SK-N-SH (cell line): ENCODE measurements around the gene WNK2. TPM values are rescaled to one million over a fixed set of nuclear protein-coding genes. Genes with fewer than 3 reads are reported as not detected.

Experiments used
- CTCF ChIA-PET: fragments of 300-600, 350-600 bp; formaldehyde crosslinking; extraction: SDS; loops from one replicate; lab custom pipeline; 2021; lab: Yijun Ruan, JAX
- POLR2A ChIA-PET: fragments of 350-600 bp; sonication (Branson Sonifier 250); formaldehyde crosslinking; extraction: SDS; loops from one replicate; lab custom pipeline; 2020; ENCODE audit warnings: antibody characterized with exemption, inconsistent platforms; lab: Yijun Ruan, JAX
- DNase-seq: peaks from one replicate; pipeline ENCODE4 v3.0.0; 2012
- H2AFZ ChIP-seq: fragments of 200-600 bp; sonication (generic); 2 replicates; pipeline ENCODE4 v1.8.1; 2016; ENCODE audit warnings: antibody characterized with exemption, mild to moderate bottlenecking, low read depth
- H3F3A ChIP-seq: fragments of 200-600 bp; sonication (generic); replicated peaks from 2 replicates; pipeline ENCODE3; 2016; ENCODE audit warnings: antibody characterized with exemption, mild to moderate bottlenecking; ENCODE audit not compliant: insufficient read depth
- H3K27ac ChIP-seq, 2 experiments: fragments of 200-500 bp in 1 of 2; fragments of 200-600 bp in 1 of 2; sonication (Bioruptor generic) in 1 of 2; sonication (generic), shearing (Covaris generic) in 1 of 2; 2 replicates each; pipeline versions ENCODE4 v1.5.1 to v1.6.1; 2014 to 2016; ENCODE audit warnings: low read depth in 2 of 2, inconsistent platforms in 1 of 2, low read length in 1 of 2, mild to moderate bottlenecking in 1 of 2, mixed read lengths in 1 of 2
- H3K27me3 ChIP-seq: fragments of 200-600 bp; sonication (generic), shearing (Covaris generic); 2 replicates; pipeline ENCODE4 v1.6.1; 2016; ENCODE audit warnings: mixed run types; ENCODE audit not compliant: insufficient read depth
- H3K36me3 ChIP-seq, 2 experiments: fragments of 200-500 bp in 1 of 2; fragments of 200-600 bp in 1 of 2; sonication (Bioruptor generic) in 1 of 2; sonication (generic) in 1 of 2; replicated peaks in 1 of 2; 2 replicates each; pipeline versions ENCODE3 to v1.5.1; 2014 to 2016; ENCODE audit warnings: low read length in 1 of 2, mild to moderate bottlenecking in 1 of 2; ENCODE audit not compliant: insufficient read depth in 2 of 2, control insufficient read depth in 1 of 2
- H3K4me1 ChIP-seq, 2 experiments: fragments of 200-500 bp in 1 of 2; fragments of 200-600 bp in 1 of 2; sonication (Bioruptor generic) in 1 of 2; sonication (generic), shearing (Covaris generic) in 1 of 2; 2 replicates each; pipeline versions ENCODE4 v1.5.1 to v1.6.1; 2014 to 2016; ENCODE audit warnings: low read depth in 1 of 2, low read length in 1 of 2, mixed run types in 1 of 2; ENCODE audit not compliant: insufficient read depth in 2 of 2, control insufficient read depth in 1 of 2
- H3K4me2 ChIP-seq: fragments of 200-600 bp; sonication (generic), shearing (Covaris generic); 2 replicates; pipeline ENCODE4 v1.6.1; 2017; ENCODE audit warnings: mixed run types
- H3K4me3 ChIP-seq, 2 experiments: fragments of 200-500 bp in 1 of 2; fragments of 200-600 bp in 1 of 2; sonication (Bioruptor generic) in 1 of 2; sonication (generic), shearing (Covaris generic) in 1 of 2; 2 replicates each; pipeline versions ENCODE4 v1.5.1 to v1.8.1; 2014 to 2016; ENCODE audit warnings: low read depth in 2 of 2, inconsistent platforms in 1 of 2, low read length in 1 of 2, mild to moderate bottlenecking in 1 of 2, mixed read lengths in 1 of 2, moderate library complexity in 1 of 2
- H3K79me2 ChIP-seq: fragments of 200-600 bp; sonication (generic); 2 replicates; pipeline ENCODE4 v1.8.1; 2017; ENCODE audit warnings: mild to moderate bottlenecking; ENCODE audit not compliant: insufficient read depth
- H3K9ac ChIP-seq: fragments of 200-600 bp; sonication (generic); 2 replicates; pipeline ENCODE4 v1.6.1; 2017; ENCODE audit warnings: mixed run types
- H3K9me2 ChIP-seq: fragments of 200-600 bp; sonication (generic); 2 replicates; pipeline ENCODE4 v1.6.1; 2017; ENCODE audit warnings: mixed run types
- H3K9me3 ChIP-seq: fragments of 200-600 bp; sonication (generic); 2 replicates; pipeline ENCODE4 v1.6.1; 2017; ENCODE audit warnings: mixed run types, mild to moderate bottlenecking, moderate library complexity
- H4K20me1 ChIP-seq: fragments of 200-600 bp; sonication (generic); 2 replicates; pipeline ENCODE4 v1.6.1; 2017; ENCODE audit warnings: mild to moderate bottlenecking, mixed run types; ENCODE audit not compliant: insufficient read depth
- ELF1 ChIP-seq: IDR thresholded peaks from 2 replicates; pipeline ENCODE4 v1.4.0; 2012
- EP300 ChIP-seq, 2 experiments: IDR thresholded peaks; 2 replicates each; pipeline versions ENCODE4 v1.4.0 to v1.6.1; 2012; ENCODE audit warnings: borderline replicate concordance in 1 of 2, low read depth in 1 of 2, low read length in 1 of 2
- EZH2phosphoT487 ChIP-seq: fragments of 200-600 bp; sonication (generic); IDR thresholded peaks from 2 replicates; pipeline ENCODE4 v1.6.1; 2017; ENCODE audit warnings: low read depth, mixed run types, mild to moderate bottlenecking, antibody characterized with exemption, moderate library complexity, borderline replicate concordance
- FOXM1 ChIP-seq: IDR thresholded peaks from 2 replicates; pipeline ENCODE4 v1.4.0; 2012; ENCODE audit warnings: low read depth, mild to moderate bottlenecking
- GATA2 ChIP-seq: sonication (generic); formaldehyde crosslinking; IDR thresholded peaks from 2 replicates; pipeline ENCODE4 v1.5.0; 2020; ENCODE audit warnings: mild to moderate bottlenecking, missing genetic modification reagents
- JUND ChIP-seq: IDR thresholded peaks from 2 replicates; pipeline ENCODE4 v1.4.0; 2012
- NFIC ChIP-seq: IDR thresholded peaks from 2 replicates; pipeline ENCODE4 v1.4.0; 2012; ENCODE audit warnings: borderline replicate concordance
- NRF1 ChIP-seq: IDR thresholded peaks from 2 replicates; pipeline ENCODE4 v1.6.1; 2012; ENCODE audit warnings: low read depth, mild to moderate bottlenecking, low read length
- POLR2AphosphoS5 ChIP-seq: IDR thresholded peaks from 2 replicates; pipeline ENCODE4 v1.6.1; 2012; ENCODE audit warnings: low read depth, low read length
- RAD21 ChIP-seq: IDR thresholded peaks from 2 replicates; pipeline ENCODE4 v1.6.1; 2012; ENCODE audit warnings: mild to moderate bottlenecking, low read length
- RFX5 ChIP-seq: IDR thresholded peaks from 2 replicates; pipeline ENCODE4 v1.6.1; 2012; ENCODE audit warnings: mild to moderate bottlenecking, improper control_type of control experiment, low read length
- SIN3A ChIP-seq: IDR thresholded peaks from 2 replicates; pipeline ENCODE4 v1.6.1; 2012; ENCODE audit warnings: low read depth, mild to moderate bottlenecking, low read length, moderate library complexity, borderline replicate concordance
- SMC3 ChIP-seq: IDR thresholded peaks from 2 replicates; pipeline ENCODE4 v1.6.1; 2012; ENCODE audit warnings: low read depth, low read length, improper control_type of control experiment
- TAF1 ChIP-seq: IDR thresholded peaks from 2 replicates; pipeline ENCODE4 v1.6.1; 2012; ENCODE audit warnings: low read depth, mild to moderate bottlenecking, low read length, moderate library complexity, borderline replicate concordance
- TCF12 ChIP-seq: IDR thresholded peaks from 2 replicates; pipeline ENCODE4 v1.4.0; 2012
- TEAD4 ChIP-seq: IDR thresholded peaks from 2 replicates; pipeline ENCODE4 v1.4.0; 2012; ENCODE audit warnings: mild to moderate bottlenecking, borderline replicate concordance; ENCODE audit not compliant: insufficient read depth
- YY1 ChIP-seq: IDR thresholded peaks from 2 replicates; pipeline ENCODE4 v1.4.0; 2012; ENCODE audit warnings: low read depth, mild to moderate bottlenecking
- WGBS: methylation state at CpG from one replicate; pipeline ENCODE4 v1.1.6; 2017; ENCODE audit warnings: low lambda C conversion rate; 5-methylcytosine and 5-hydroxymethylcytosine counted together
- polyA plus RNA-seq, 3 experiments: library from polyadenylated mRNA; depleted of rRNA; stranded (reverse); fragments of >200 nt; gene quantifications; 2 replicates each; pipeline ENCODE4 v1.2.3, GENCODE V29; 2012
- TF ChIP-seq, protein P1 (sequence below): IDR thresholded peaks from 2 replicates; pipeline ENCODE4; 2012
- TF ChIP-seq, protein P2 (sequence below): fragments of 200-600 bp; sonication (generic); IDR thresholded peaks from 2 replicates; pipeline ENCODE4 v1.6.1; 2017; ENCODE audit warnings: antibody characterized with exemption, mild to moderate bottlenecking, moderate library complexity
- TF ChIP-seq, protein P3 (sequence below): fragments of 150-350 bp; IDR thresholded peaks from 2 replicates; pipeline ENCODE4 v1.6.1; 2017; ENCODE audit warnings: antibody characterized with exemption, low read length, low read depth, borderline replicate concordance
- TF ChIP-seq, protein P4 (sequence below): IDR thresholded peaks from 2 replicates; pipeline ENCODE4 v1.4.0; 2012; ENCODE audit warnings: low read depth
- TF ChIP-seq, protein P5 (sequence below): IDR thresholded peaks from 2 replicates; pipeline ENCODE4 v1.4.0; 2012; ENCODE audit warnings: low read depth, borderline replicate concordance

WNK2 gene
- polyA plus RNA-seq, 1 of the 3 experiments (the other 2 are of a cell fraction) = 0.12 TPM

DNA sequence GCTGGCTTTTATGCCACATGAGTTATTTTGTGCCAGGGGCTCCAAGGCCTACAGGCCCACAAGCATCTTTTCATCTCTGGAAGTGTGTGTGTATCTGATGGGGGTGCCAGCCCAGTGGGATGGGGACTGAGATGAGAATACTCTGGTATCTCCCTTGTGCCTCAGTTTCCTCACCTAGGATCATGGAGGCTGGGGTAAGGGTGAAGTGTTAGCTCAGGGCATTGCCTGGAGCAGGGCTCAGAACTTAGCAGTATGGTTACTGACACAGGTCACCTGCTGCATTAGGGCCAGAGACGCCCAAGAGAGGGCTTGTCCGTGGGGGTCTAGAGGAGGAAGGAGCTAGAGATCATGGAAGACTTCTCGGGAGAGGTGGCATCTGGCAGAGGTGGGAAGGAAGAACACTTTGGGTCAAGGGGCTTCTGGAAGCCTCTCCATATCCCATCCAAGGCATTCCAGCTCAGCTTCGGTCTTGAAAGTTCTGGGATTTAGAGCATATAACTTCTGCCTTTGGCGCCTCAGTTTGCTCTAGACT is 742 bp upstream of the WNK2 start:
- WGBS = 85% methylated on average over 5 of the region's 5 CpGs
- Histone ChIP-seq H3K27me3 (peaks cover 15% of the 10 kb centered on the region), H3K4me1 (peaks cover 0 to 53% of the 10 kb centered on the region in 2 experiments; a peak in 2 of 4 replicates), H4K20me1 (no peaks in the 10 kb centered on the region), H2AFZ (no peak overlapping the region), H3K9me3 (no peaks in the 10 kb centered on the region), H3K4me3 (peak overlapping the region in 1 of 2 experiments; percentile 55; a peak in 1 of 4 replicates), H3F3A (no peaks in the 10 kb centered on the region), H3K27ac (no peak overlapping the region; a peak in 1 of 4 replicates), H3K36me3 (no peaks in the 10 kb centered on the region), H3K4me2 (peak overlapping the region; percentile 66), H3K9ac (no peak overlapping the region), H3K9me2 (no peaks in the 10 kb centered on the region), H3K79me2 (no peaks in the 10 kb centered on the region)
- ChIA-PET POLR2A (no interaction called here), CTCF (interaction anchor here (1.0 to 2.4 kb wide), 5 partner anchors 11 to 122 kb away, joined by 3 to 10 read pairs (median 5); no protein-coding TSS in a partner anchor)
- TF ChIP-seq TEAD4 (no peak), TCF12 (no peak), SIN3A (no peak)
- TF ChIP-seq, protein P1, sequence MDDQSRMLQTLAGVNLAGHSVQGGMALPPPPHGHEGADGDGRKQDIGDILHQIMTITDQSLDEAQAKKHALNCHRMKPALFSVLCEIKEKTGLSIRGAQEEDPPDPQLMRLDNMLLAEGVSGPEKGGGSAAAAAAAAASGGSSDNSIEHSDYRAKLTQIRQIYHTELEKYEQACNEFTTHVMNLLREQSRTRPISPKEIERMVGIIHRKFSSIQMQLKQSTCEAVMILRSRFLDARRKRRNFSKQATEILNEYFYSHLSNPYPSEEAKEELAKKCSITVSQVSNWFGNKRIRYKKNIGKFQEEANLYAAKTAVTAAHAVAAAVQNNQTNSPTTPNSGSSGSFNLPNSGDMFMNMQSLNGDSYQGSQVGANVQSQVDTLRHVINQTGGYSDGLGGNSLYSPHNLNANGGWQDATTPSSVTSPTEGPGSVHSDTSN = no peak
- no peak for DNase-seq

DNA sequence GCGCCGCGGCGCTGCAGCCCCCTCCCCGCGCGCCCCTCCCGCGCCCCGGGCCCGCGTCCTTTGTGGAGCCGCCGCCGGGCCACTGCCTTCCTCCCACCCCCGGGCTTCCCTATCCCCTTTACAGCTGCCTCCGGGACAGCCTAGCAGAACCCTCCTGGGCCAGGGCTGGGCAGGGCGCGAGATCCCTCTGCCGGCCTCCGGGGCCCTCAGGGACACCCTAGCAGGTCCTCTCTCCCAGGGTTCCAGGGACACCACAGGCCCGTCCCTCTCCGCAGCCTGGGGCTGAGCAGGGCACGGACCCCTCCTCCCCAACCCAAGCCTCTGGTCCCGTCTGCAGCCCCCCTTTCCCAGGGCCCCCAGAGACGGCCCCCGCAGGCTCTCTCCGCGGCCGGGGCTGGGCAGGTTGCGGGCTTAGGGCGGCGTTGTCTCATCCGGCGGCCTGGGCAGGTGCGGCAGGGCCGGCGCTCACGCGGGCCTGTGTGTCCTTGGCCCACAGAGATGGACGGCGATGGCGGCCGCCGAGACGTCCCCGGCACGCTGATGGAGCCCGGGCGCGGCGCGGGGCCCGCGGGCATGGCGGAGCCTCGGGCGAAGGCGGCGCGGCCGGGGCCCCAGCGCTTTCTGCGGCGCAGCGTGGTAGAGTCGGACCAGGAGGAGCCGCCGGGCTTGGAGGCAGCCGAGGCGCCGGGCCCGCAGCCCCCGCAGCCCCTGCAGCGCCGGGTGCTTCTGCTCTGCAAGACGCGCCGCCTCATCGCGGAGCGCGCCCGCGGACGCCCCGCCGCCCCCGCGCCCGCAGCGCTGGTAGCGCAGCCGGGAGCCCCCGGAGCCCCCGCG is 710 bp downstream of the WNK2 start:
- ChIA-PET POLR2A (no interaction called here), CTCF (interaction anchor here (0.8 to 2.4 kb wide), 4 partner anchors 9 to 119 kb away, joined by 3 to 10 read pairs (median 6); no protein-coding TSS in a partner anchor)
- peak overlapping the region in 1 of 2 experiments; percentile 76; a peak in 1 of 4 replicates for H3K27ac ChIP-seq
- no peaks in the 10 kb centered on the region for H3F3A ChIP-seq
- DNase-seq = peak; percentile 84
- H4K20me1 ChIP-seq = no peaks in the 10 kb centered on the region
- 6% methylated on average over 11 of the region's 97 CpGs for WGBS
- H3K9ac ChIP-seq = no peak overlapping the region
- peak overlapping the region in 1 of 2 experiments; percentile 55; a peak in 3 of 4 replicates for H3K4me3 ChIP-seq
- H3K27me3 ChIP-seq = peaks cover 15% of the 10 kb centered on the region
- H3K79me2 ChIP-seq = no peaks in the 10 kb centered on the region
- no peaks in the 10 kb centered on the region for H3K36me3 ChIP-seq
- peak overlapping the region; percentile 37 for H3K4me2 ChIP-seq
- TF ChIP-seq FOXM1 (no peak), POLR2AphosphoS5 (no peak), TAF1 (no peak), YY1 (no peak), EP300 (IDR thresholded peaks at IDR 0.05; ENCODE audit: borderline replicate concordance in 1 of 2, low read depth in 1 of 2, low read length in 1 of 2) (no peak), NFIC (no peak), NRF1 (no peak), EZH2phosphoT487 (no peak), RAD21 (no peak), RFX5 (no peak), GATA2 (CRISPR knock-in tag) (no peak), ELF1 (no peak), SIN3A (no peak), SMC3 (no peak), JUND (no peak)
- TF ChIP-seq, protein P2, sequence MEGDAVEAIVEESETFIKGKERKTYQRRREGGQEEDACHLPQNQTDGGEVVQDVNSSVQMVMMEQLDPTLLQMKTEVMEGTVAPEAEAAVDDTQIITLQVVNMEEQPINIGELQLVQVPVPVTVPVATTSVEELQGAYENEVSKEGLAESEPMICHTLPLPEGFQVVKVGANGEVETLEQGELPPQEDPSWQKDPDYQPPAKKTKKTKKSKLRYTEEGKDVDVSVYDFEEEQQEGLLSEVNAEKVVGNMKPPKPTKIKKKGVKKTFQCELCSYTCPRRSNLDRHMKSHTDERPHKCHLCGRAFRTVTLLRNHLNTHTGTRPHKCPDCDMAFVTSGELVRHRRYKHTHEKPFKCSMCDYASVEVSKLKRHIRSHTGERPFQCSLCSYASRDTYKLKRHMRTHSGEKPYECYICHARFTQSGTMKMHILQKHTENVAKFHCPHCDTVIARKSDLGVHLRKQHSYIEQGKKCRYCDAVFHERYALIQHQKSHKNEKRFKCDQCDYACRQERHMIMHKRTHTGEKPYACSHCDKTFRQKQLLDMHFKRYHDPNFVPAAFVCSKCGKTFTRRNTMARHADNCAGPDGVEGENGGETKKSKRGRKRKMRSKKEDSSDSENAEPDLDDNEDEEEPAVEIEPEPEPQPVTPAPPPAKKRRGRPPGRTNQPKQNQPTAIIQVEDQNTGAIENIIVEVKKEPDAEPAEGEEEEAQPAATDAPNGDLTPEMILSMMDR = no peak
- TF ChIP-seq, protein P3, sequence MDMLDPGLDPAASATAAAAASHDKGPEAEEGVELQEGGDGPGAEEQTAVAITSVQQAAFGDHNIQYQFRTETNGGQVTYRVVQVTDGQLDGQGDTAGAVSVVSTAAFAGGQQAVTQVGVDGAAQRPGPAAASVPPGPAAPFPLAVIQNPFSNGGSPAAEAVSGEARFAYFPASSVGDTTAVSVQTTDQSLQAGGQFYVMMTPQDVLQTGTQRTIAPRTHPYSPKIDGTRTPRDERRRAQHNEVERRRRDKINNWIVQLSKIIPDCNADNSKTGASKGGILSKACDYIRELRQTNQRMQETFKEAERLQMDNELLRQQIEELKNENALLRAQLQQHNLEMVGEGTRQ = no peak
- TF ChIP-seq, protein P4, sequence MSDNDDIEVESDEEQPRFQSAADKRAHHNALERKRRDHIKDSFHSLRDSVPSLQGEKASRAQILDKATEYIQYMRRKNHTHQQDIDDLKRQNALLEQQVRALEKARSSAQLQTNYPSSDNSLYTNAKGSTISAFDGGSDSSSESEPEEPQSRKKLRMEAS = no peak
- TF ChIP-seq, protein P5, sequence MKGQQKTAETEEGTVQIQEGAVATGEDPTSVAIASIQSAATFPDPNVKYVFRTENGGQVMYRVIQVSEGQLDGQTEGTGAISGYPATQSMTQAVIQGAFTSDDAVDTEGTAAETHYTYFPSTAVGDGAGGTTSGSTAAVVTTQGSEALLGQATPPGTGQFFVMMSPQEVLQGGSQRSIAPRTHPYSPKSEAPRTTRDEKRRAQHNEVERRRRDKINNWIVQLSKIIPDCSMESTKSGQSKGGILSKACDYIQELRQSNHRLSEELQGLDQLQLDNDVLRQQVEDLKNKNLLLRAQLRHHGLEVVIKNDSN = no peak
- TF ChIP-seq, all 33 proteins: peak for 0
- Histone ChIP-seq H2AFZ (0 out of 2 replicates have a peak overlapping the region, but pooled peaks have one; percentile 22), H3K9me3 (no peaks in the 10 kb centered on the region), H3K4me1 (peaks cover 0 to 63% of the 10 kb centered on the region in 2 experiments; a peak in 2 of 4 replicates), H3K9me2 (no peaks in the 10 kb centered on the region)
